NCI-H2196 treated with DMSO at 0.1 percent for 48 hours (cell line): ENCODE results near the gene ZNF768.

ENCODE experiments used
- DNase-seq: peaks from one replicate; lab custom pipeline; 2025; ENCODE audit not compliant: unreplicated experiment; lab: John Stamatoyannopoulos, UW

ZNF768 gene

GRCh38 chr16:30526137-30526822 is at the start of gene ZNF768:
TSS of gene ZNF768 (minus strand) at chr16:30526566. CDS start at chr16:30526413, 153 bp downstream.
- no peak for DNase-seq

- no peak for DNase-seq
Measured at GRCh38 chr16:30574678-30575077, 48.3 kb upstream of the ZNF768 start.

DNA sequence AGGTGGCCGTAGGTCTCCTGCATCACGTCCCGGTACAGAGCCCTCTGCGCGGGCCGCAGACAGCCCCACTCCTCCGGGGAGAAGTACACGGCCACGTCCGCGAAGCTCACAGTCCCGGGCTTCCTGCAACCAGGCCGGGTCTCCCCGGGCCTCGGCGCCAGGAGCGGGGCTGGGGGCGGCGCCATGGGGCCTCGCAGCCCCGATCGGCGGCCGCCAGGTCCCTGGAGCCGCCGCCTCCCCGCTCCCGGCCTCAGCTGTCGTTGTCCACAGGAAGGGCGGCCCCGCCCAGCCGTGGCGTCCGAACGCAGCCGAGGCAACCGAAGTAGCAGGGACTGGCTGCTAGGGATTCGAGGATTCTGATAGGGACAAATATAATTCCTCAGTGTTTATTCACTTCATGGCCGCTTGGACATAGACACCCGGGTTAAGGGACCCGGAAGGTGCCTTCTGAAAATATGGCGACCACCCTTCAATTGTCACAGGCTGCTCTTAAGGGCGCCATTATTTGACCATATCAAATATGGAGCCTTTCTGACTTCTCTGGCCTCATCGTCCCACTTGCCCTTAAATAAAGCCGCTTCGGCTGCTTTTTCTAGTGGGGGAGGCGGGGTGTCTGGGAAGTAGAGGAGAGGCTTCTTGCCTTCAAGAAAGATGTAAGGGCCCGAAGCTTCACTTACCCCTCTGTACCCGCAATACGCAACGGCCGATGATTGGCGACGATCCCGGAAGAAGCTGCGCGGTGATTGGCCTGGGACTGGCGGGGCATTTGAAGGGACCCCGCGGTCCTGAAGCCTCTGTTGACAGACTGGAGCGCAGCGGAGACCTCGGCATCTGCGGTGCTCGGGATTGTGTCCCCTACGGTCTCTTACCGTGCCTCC is 45.3 kb upstream of the ZNF768 start, which contains the start of gene ZNF688:
Gene ZNF688, minus strand, starts transcription at position 270 of the 878 bp plus-strand sequence. Its CDS starts 85 bp downstream, at position 185.
- DNase-seq: peak; percentile 85

- no peak for DNase-seq
Measured at GRCh38 chr16:30570636-30571444, 44.5 kb upstream of the ZNF768 start.

- DNase-seq: no peak
Measured at GRCh38 chr16:30569746-30570635, 43.6 kb upstream of the ZNF768 start.

DNA sequence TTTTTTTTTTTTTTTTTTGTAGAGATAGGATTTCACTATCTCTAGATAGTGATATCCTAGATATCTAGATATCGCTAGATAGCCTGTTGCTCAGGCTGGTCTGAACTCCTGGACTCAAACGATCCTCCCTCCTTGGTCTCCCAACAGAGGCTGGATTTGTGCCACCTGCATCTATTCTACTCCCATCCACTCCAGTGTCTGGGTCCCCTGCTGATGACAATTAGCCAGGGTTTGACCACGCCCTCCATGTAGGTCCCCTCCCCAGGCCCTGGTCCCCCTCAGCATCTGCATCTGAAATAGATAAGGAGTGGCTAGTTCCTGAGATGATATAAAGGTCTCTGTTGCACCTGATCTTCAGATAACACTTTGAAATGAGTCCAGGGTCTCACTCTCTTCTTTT is 42.9 kb upstream of the ZNF768 start:
- no peak for DNase-seq

GRCh38 chr16:30567991-30568638 is 41.7 kb upstream of the ZNF768 start:
- peak; percentile 39 for DNase-seq

DNA sequence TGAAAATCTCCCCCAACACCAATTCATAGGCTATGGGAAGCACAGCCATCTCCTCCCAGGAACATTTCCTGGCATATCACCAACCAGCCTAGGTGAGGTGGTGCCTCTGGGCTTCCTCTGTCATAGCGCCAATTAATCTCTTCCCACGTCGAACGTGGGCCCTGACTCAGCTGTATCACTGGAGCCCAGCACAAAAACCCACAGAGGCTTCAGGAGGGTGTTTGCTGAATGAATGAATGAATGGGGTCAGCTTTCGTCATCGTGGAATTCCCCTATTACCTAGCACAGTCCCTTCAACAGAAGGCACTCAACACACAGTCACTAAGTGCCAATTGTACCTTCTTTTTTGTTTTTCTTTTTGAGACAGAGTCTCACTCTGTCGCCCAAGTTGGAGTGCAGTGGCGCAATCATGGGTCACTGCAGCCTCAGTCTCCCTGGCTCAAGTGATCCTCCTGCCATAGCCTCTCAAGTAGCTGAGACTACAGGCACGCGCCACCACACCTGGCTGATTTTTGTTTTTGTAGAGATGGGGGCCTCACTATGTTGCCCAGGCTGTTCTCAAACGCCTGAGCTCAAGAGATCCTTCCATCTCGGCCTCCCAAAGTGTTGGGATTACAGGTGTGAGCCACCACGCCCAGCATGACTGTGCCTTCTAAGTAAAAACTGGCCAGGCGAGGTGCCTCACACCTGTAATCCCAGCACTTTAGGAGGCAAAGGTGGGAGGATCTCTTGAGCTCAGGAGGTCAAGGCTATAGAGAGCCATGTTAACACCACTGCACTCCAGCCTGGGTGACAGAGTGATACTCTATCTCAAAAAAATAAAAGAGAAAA is 41.0 kb upstream of the ZNF768 start:
- DNase-seq: no peak

DNA sequence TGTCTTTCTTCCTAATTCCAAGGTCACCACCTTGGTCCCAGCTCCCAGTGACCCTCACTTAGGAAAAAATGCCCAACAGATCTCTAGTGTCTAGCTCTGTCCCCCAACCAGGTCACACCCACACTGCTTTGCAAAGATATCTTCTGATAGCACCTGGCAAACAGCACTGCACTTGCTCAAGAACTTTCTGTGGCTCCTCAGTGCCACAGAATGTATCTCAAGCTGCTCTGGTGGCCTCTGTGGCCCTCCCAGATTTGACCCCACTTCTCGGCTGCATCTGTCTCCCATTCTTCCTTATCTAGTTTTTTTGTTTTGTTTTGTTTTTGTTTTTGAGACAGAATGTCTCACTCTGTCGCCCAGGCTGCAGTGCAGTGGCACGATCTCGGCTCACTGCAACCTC is 40.2 kb upstream of the ZNF768 start:
- no peak for DNase-seq

DNA sequence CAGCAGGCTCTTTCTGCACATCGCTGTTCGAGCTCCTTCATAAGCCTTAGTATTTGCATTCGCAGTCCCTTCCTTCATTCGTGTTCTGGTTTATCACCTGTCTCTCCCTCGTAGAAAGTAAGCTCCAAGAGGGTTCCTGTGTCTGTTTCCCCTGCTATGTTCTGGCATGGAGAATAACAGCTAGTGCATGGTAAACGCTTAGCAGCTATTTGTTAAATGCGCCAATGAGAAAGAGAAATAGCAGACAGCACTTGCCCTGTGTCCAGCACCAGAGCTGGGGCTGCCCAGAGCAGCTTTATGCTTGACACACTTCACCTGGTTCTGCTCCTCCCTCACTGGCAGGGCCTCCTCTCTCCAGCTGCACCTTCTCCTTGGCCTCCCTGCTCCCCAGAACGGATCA is 39.6 kb upstream of the ZNF768 start:
- no peak for DNase-seq

DNA sequence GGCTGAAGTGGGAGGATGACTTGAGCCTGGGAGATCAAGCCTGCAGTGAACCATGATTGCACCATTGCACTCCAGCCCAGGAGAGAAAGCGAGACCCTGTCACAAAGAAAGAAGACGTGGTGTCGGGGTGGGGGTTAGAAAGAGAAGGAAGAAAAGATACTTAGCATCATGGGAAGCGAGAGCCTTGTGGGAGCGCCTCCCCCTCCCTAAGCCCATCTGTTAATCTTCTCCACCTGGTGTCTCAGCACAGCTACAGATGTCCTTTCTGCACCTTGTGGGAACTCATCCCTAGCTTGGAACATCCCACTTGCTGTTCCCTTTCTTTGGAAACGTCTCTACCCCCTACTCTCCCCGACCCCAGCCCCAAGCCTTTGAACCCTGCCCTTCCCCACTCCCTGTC is 39.2 kb upstream of the ZNF768 start:
- DNase-seq: no peak

DNA sequence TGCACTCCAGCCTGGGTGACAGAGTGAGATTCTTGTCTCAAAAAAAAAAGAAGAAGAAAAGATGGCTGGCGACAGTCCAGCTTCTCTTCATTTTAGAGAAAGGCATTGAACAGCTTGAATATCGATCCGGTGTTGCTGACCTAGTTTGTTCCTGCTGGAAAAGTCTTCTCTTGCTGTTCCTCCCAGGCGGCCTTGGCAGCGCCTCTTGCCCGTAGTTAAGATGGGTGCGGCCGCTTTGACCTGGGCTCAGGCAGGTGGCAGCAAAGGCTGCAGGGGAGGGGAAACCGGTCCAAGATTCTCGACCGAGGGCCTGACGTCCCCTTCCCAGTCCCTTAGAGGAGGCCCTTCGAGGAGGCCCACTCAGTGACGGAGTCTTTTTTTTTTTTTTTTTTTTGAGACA is 35.7 kb upstream of the ZNF768 start:
- no peak for DNase-seq

DNA sequence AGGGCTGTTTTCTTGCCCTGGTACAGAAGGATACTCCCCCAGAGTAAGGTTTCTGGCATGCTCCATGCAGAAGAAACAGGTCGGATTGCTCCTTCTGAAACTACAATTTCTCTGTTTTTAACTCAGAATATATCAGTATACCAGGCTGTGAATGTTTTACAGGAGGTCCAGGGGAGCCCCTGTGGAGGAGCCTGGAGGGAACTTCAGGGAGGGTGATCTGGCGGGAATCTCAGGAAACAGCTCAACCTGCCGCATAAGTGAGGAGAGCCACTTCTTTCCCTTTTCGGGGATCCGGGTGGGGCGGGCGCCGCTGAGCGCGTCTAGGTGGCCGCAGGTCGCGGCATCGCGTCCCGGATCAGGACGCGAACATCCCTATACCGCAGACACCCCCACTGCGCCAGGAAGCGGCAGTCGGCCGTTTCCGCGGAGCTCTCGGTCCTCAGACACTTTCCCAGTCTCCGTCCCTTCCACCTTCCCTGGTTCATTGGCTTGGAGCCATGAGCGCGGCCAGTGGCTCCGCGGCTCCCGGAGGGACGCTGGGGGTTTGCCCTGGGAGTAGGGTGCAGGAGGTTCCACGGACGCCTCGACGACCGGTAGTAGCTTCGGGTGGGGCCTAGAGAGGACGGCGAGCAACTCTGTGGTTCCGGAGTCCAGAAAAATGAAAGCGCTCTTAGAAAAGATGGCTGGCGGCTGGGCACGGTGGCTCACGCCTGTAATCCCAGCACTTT is 34.9 kb upstream of the ZNF768 start:
- no peak for DNase-seq

DNA sequence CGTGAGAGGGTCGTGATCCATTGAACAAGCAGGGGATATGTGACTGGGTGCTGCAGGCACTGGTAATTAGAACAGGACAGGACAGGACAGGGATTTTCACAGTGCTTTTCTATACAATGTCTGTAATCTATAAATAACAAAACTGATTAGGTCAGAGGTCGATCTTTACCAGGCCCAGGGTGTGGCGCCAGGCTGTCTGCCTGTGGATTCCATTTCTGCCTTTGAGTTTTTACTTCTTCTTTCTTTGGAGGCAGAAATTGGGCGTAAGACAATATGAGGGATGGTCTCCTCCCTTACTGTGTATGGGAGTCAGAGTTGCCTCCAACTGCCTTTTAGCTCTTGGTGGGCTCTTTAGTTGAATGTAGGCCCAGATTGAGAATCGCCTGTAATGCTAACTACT is 33.3 kb upstream of the ZNF768 start:
- DNase-seq: no peak

DNA sequence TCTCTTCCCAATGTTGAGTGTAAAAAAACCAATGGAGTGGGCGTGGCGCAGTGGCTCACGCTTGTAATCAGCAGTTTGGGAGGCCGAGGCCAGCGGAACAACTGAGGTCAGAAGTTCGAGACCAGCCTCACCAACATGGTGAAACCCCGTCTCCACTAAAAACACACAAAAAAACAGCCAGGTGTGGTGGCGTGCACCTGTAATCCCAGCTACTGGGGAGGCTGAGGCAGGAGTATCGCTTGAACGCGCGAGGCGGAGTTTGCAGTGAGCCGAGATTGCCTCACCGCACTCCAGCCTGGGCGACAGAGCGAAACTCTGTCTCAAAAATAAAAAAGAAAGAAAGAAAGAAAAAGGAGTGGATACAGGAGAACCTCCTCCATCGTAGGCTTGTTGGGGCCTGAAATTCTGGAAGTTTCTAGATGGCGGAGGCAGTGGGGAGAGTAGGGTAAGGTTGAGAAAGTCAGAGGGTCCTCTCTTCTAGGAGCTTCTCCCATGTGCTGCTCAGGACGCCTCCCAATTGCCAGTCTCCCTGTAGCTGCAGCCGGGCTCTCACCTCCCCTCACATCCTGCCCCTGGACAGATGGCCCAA is 32.5 kb upstream of the ZNF768 start:
- DNase-seq: no peak

GRCh38 chr16:30557957-30558788 is 31.8 kb upstream of the ZNF768 start, which contains the start of gene ZNF764:
TSS of gene ZNF764 (minus strand) at chr16:30558374. CDS start at chr16:30558182, 192 bp downstream.
- peak; percentile 96 for DNase-seq

DNA sequence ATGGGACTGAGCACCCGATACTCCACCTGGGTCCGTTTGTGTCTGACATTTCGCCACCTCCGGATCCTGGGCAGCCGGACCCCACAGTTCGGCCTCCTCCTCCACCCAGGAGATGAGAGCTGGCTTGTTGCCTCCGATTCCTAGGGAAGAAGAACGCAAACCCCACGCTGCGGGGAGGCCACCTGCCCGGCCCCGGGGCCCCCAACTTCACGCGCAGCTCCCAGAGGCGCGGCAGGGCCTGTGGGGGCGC is 31.3 kb upstream of the ZNF768 start:
- DNase-seq: no peak
